H9 (cell line): ENCODE measurements around the gene PPP1CA. TPM values are rescaled to one million over a fixed set of nuclear protein-coding genes. Genes with fewer than 3 reads are reported as not detected.

Source experiments
- DNase-seq: peaks from one replicate; pipeline ENCODE4 v3.0.0-alpha.2; 2017
- H2AFZ ChIP-seq: one replicate; pipeline ENCODE4 v1.6.1; 2013; ENCODE audit warnings: mild to moderate bottlenecking, low read length, control low read depth, moderate library complexity
- H2AK5ac ChIP-seq: 2 replicates; pipeline ENCODE4 v1.6.1; 2013; ENCODE audit warnings: low read length, control low read depth, mixed read lengths; ENCODE audit not compliant: insufficient read length
- H2BK120ac ChIP-seq: one replicate; pipeline ENCODE4 v1.6.1; 2013; ENCODE audit warnings: low read depth, mild to moderate bottlenecking, low read length, control low read depth, inconsistent platforms; ENCODE audit not compliant: poor library complexity, severe bottlenecking
- H2BK12ac ChIP-seq: 2 replicates; pipeline ENCODE4 v1.6.1; 2013; ENCODE audit warnings: low read length, control low read depth, mixed read lengths, low read depth; ENCODE audit not compliant: insufficient read length
- H2BK15ac ChIP-seq: 2 replicates; pipeline ENCODE4 v1.6.1; 2013; ENCODE audit warnings: low read depth, low read length, control low read depth
- H2BK20ac ChIP-seq: one replicate; pipeline ENCODE4 v1.6.1; 2013; ENCODE audit warnings: low read depth, mild to moderate bottlenecking, low read length, control low read depth, inconsistent platforms; ENCODE audit not compliant: poor library complexity, severe bottlenecking
- H2BK5ac ChIP-seq: 2 replicates; pipeline ENCODE4 v1.6.1; 2013; ENCODE audit warnings: low read length, control low read depth, mixed read lengths; ENCODE audit not compliant: insufficient read length
- H3K14ac ChIP-seq: 2 replicates; pipeline ENCODE4 v1.6.1; 2013; ENCODE audit warnings: low read length, control low read depth; ENCODE audit not compliant: insufficient read depth
- H3K18ac ChIP-seq: 2 replicates; pipeline ENCODE4 v1.6.1; 2013; ENCODE audit warnings: low read depth, mild to moderate bottlenecking, mixed read lengths, low read length, control low read depth; ENCODE audit not compliant: insufficient read length
- H3K23ac ChIP-seq: 2 replicates; pipeline ENCODE4 v1.6.1; 2013; ENCODE audit warnings: low read length, control low read depth, mixed read lengths, low read depth; ENCODE audit not compliant: insufficient read length
- H3K23me2 ChIP-seq: 2 replicates; pipeline ENCODE4 v1.6.1; 2013; ENCODE audit warnings: low read depth, mild to moderate bottlenecking, mixed read lengths, low read length, control low read depth; ENCODE audit not compliant: insufficient read length, poor library complexity, severe bottlenecking
- H3K27ac ChIP-seq: 2 replicates; pipeline ENCODE4 v1.5.1; 2013; ENCODE audit warnings: low read length, control low read depth, mixed read lengths, low read depth; ENCODE audit not compliant: insufficient read length
- H3K27me3 ChIP-seq: 2 replicates; pipeline ENCODE4 v1.6.1; 2013; ENCODE audit warnings: low read length, control low read depth, inconsistent platforms; ENCODE audit not compliant: insufficient read depth
- H3K4ac ChIP-seq: 2 replicates; pipeline ENCODE4 v1.6.1; 2013; ENCODE audit warnings: low read depth, mild to moderate bottlenecking, control low read depth, inconsistent platforms, low read length, moderate library complexity
- H3K4me1 ChIP-seq: 2 replicates; pipeline ENCODE4 v1.6.1; 2013; ENCODE audit warnings: low read length, control low read depth, inconsistent platforms; ENCODE audit not compliant: insufficient read depth
- H3K4me2 ChIP-seq: 2 replicates; pipeline ENCODE4 v1.6.1; 2013; ENCODE audit warnings: low read length, control low read depth, mixed read lengths; ENCODE audit not compliant: insufficient read length, insufficient read depth
- H3K56ac ChIP-seq: 2 replicates; pipeline ENCODE4 v1.6.1; 2013; ENCODE audit warnings: low read depth, mild to moderate bottlenecking, mixed read lengths, low read length, control low read depth; ENCODE audit not compliant: insufficient read length
- H3K79me1 ChIP-seq: 2 replicates; pipeline ENCODE4 v1.6.1; 2013; ENCODE audit warnings: low read depth, mild to moderate bottlenecking, moderate library complexity, low read length, control low read depth, inconsistent platforms; ENCODE audit not compliant: insufficient read depth, poor library complexity, severe bottlenecking
- H3K79me2 ChIP-seq: 2 replicates; pipeline ENCODE4 v1.6.1; 2013; ENCODE audit warnings: low read length, control low read depth, inconsistent platforms; ENCODE audit not compliant: insufficient read depth
- H3K9ac ChIP-seq: 2 replicates; pipeline ENCODE4 v1.6.1; 2013; ENCODE audit warnings: low read length, control low read depth, mixed read lengths; ENCODE audit not compliant: insufficient read length; ENCODE audit errors: extremely low read depth
- H3K9me3 ChIP-seq: one replicate; pipeline ENCODE4 v1.6.1; 2013; ENCODE audit warnings: low read depth, low read length, inconsistent platforms; ENCODE audit not compliant: control insufficient read depth
- H3T11ph ChIP-seq: one replicate; pipeline ENCODE4 v1.6.1; 2013; ENCODE audit warnings: mild to moderate bottlenecking, low read length, control low read depth, inconsistent platforms
- H4K20me1 ChIP-seq: one replicate; pipeline ENCODE4 v1.6.1; 2013; ENCODE audit not compliant: control insufficient read depth, insufficient read length, insufficient read depth
- H4K5ac ChIP-seq: 2 replicates; pipeline ENCODE4 v1.6.1; 2013; ENCODE audit warnings: low read depth, mild to moderate bottlenecking, mixed read lengths, low read length, control low read depth; ENCODE audit not compliant: insufficient read length
- H4K8ac ChIP-seq: replicated peaks from 2 replicates; pipeline ENCODE4 v1.6.1; 2013; ENCODE audit warnings: low read length, control low read depth, mixed read lengths, low read depth; ENCODE audit not compliant: insufficient read length
- H4K91ac ChIP-seq: 2 replicates; pipeline ENCODE4 v1.6.1; 2013; ENCODE audit warnings: low read depth, mild to moderate bottlenecking, moderate library complexity, mixed read lengths, low read length, control low read depth; ENCODE audit not compliant: insufficient read length
- H3K27ac Mint-ChIP-seq, 3 experiments: 2 replicates in 2 of 3; 3 replicates in 1 of 3; pipeline ENCODE4 v1.8.0; 2020 to 2021; ENCODE audit warnings: mixed read lengths in 3 of 3, mild to moderate bottlenecking in 1 of 3, moderate library complexity in 1 of 3
- H3K27me3 Mint-ChIP-seq: 2 replicates; pipeline ENCODE4 v1.8.0; 2021; ENCODE audit warnings: low read depth, mild to moderate bottlenecking, moderate library complexity, mixed read lengths
- H3K36me3 Mint-ChIP-seq, 3 experiments: 2 replicates in 2 of 3; 3 replicates in 1 of 3; pipeline ENCODE4 v1.8.0; 2020 to 2021; ENCODE audit warnings: low read depth in 3 of 3, mixed read lengths in 3 of 3; ENCODE audit not compliant: insufficient read depth in 1 of 3
- H3K4me1 Mint-ChIP-seq, 2 experiments: 2 replicates each; pipeline ENCODE4 v1.8.0; 2020; ENCODE audit warnings: mixed read lengths in 2 of 2
- H3K4me3 Mint-ChIP-seq, 2 experiments: 2 replicates in 1 of 2; 3 replicates in 1 of 2; pipeline ENCODE4 v1.8.0; 2020 to 2021; ENCODE audit warnings: mild to moderate bottlenecking in 2 of 2, mixed read lengths in 2 of 2, moderate library complexity in 1 of 2
- H3K9me3 Mint-ChIP-seq, 2 experiments: 2 replicates in 1 of 2; 3 replicates in 1 of 2; pipeline ENCODE4 v1.8.0; 2020; ENCODE audit warnings: mild to moderate bottlenecking in 2 of 2, mixed read lengths in 2 of 2, moderate library complexity in 1 of 2
- WGBS: extraction: QIAGEN DNeasy Blood & Tissue Kit; methylation state at CpG from one replicate; pipeline ENCODE4 v1.1.7; 2013; ENCODE audit warnings: missing lambda C conversion rate, low lambda C conversion rate, mixed read lengths; ENCODE audit not compliant: insufficient read length; ENCODE audit errors: extremely low coverage; 5-methylcytosine and 5-hydroxymethylcytosine counted together
- total RNA-seq: library from RNA; stranded (reverse); gene quantifications from 2 replicates; pipeline ENCODE4 v1.2.1, GENCODE V29; 2021
- TF ChIP-seq, protein P1 (sequence below): fragments of 200-600 bp; sonication (generic); conservative IDR thresholded peaks from 3 replicates; pipeline ENCODE4 v1.8.0; 2021; ENCODE audit warnings: antibody characterized with exemption, mild to moderate bottlenecking

Gene PPP1CA
- total RNA-seq, 1 experiment from 2014 or later = 205 TPM

DNA sequence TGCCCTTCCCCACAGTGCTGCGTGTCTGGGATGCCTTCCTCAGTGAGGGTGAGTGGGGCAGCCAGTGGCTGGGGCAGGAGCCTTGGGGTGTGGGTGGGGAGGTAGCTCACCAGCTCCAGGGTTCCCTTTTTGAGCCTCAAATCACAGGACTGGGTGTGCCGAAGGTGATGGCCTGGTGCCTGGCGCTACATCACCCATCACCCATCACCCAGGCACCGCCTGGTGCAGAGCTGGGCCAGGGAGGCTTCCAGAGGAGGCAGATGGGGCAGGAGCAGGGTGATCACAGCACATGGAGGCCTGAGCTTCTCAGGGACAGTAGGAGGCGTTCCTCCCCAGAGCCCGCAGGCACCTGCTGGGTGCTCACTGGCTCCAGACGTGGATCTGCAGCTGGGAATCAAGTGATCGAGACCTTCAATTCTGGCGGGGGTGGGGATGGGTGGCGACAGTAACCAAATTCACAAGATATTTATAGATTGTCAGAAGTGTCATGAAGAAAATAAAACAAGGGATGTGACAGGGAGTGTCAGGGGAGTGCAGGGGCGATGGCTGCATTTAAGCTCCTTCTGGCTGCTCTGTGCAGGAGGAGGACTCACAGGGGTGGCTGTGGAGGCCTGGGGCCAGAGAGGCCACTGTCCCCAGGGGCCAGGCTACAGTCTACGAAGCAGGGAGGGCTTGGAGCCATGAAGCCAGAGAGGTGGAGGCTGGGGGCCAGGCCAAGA is 5.5 kb upstream of the PPP1CA start:
- H2BK12ac ChIP-seq = no peak overlapping the region
- Mint-ChIP-seq H3K27me3 (peaks cover 31% of the 10 kb centered on the region), H3K36me3 (no peaks in the 10 kb centered on the region), H3K27ac (no peak overlapping the region; a peak in 1 of 7 replicates), H3K4me1 (peaks cover 14 to 25% of the 10 kb centered on the region in 2 experiments), H3K9me3 (no peaks in the 10 kb centered on the region), H3K4me3 (peak overlapping the region in 1 of 2 experiments; percentile 45; a peak in 1 of 5 replicates)
- no peak overlapping the region for H4K8ac ChIP-seq
- no peak overlapping the region for H4K5ac ChIP-seq
- no peak overlapping the region for H3K27ac ChIP-seq
- no peak overlapping the region for H4K91ac ChIP-seq
- TF ChIP-seq, protein P1, sequence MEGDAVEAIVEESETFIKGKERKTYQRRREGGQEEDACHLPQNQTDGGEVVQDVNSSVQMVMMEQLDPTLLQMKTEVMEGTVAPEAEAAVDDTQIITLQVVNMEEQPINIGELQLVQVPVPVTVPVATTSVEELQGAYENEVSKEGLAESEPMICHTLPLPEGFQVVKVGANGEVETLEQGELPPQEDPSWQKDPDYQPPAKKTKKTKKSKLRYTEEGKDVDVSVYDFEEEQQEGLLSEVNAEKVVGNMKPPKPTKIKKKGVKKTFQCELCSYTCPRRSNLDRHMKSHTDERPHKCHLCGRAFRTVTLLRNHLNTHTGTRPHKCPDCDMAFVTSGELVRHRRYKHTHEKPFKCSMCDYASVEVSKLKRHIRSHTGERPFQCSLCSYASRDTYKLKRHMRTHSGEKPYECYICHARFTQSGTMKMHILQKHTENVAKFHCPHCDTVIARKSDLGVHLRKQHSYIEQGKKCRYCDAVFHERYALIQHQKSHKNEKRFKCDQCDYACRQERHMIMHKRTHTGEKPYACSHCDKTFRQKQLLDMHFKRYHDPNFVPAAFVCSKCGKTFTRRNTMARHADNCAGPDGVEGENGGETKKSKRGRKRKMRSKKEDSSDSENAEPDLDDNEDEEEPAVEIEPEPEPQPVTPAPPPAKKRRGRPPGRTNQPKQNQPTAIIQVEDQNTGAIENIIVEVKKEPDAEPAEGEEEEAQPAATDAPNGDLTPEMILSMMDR = no peak
- no peak overlapping the region for H3K4me2 ChIP-seq
- no peak overlapping the region for H3K14ac ChIP-seq
- H2BK120ac ChIP-seq = no peak overlapping the region
- H3K23ac ChIP-seq = no peak overlapping the region
- H2AK5ac ChIP-seq = no peak overlapping the region
- DNase-seq = no peak
- no CpG with 5 or more reads among the region's 12 CpGs for WGBS
- H3K56ac ChIP-seq = no peak overlapping the region
- H2BK20ac ChIP-seq = no peak overlapping the region
- H3T11ph ChIP-seq = no peak overlapping the region
- H3K23me2 ChIP-seq = no peaks in the 10 kb centered on the region
- no peak overlapping the region for H3K18ac ChIP-seq
- H2AFZ ChIP-seq = no peak overlapping the region
- no peak overlapping the region for H2BK5ac ChIP-seq
- H3K79me2 ChIP-seq = no peaks in the 10 kb centered on the region
- H3K27me3 ChIP-seq = no peaks in the 10 kb centered on the region
- H2BK15ac ChIP-seq = no peak overlapping the region
- H3K79me1 ChIP-seq = no peaks in the 10 kb centered on the region
- no peaks in the 10 kb centered on the region for H3K9me3 ChIP-seq
- H4K20me1 ChIP-seq = no peaks in the 10 kb centered on the region
- H3K4me1 ChIP-seq = no peaks in the 10 kb centered on the region
- no peak overlapping the region for H3K9ac ChIP-seq
- H3K4ac ChIP-seq = no peak overlapping the region
